ENCODE results near the gene OR2AG2.

DNA sequence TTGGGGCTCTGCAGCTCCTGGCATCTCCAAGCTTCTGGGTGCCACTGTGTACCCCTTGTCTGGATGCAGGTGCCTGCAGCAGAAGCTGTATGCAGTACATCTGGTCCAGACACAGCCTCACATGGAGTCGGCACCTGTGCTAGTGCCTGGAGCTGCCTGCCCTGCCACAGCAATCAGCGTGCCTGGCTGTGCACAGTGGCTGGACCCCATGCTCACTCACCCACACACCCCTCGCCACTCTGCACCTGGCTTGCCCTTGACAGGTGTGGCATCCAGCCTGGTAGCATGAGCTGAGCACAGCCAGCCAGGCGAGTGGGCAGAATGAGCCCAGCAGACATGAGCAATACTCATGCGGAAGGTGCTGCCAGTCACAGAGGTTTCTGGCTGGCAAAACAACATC is 47.2 kb upstream of the OR2AG2 start:
- TF ChIP-seq, protein P1, sequence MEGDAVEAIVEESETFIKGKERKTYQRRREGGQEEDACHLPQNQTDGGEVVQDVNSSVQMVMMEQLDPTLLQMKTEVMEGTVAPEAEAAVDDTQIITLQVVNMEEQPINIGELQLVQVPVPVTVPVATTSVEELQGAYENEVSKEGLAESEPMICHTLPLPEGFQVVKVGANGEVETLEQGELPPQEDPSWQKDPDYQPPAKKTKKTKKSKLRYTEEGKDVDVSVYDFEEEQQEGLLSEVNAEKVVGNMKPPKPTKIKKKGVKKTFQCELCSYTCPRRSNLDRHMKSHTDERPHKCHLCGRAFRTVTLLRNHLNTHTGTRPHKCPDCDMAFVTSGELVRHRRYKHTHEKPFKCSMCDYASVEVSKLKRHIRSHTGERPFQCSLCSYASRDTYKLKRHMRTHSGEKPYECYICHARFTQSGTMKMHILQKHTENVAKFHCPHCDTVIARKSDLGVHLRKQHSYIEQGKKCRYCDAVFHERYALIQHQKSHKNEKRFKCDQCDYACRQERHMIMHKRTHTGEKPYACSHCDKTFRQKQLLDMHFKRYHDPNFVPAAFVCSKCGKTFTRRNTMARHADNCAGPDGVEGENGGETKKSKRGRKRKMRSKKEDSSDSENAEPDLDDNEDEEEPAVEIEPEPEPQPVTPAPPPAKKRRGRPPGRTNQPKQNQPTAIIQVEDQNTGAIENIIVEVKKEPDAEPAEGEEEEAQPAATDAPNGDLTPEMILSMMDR (IDR thresholded peaks at IDR 0.05 in 4 of 5, conservative IDR thresholded peaks at IDR 0.05 in 1 of 5) = no peak
- TF ChIP-seq POLR2A (IDR thresholded peaks at IDR 0.05) = no peak

All from gastrocnemius medialis (tissue), 4 donors.